Measurements from ENCODE around the gene SPATA21. TPM values are rescaled to one million over a fixed set of nuclear protein-coding genes. Genes with fewer than 3 reads are reported as not detected.

The SPATA21 gene
- total RNA-seq, 1 donor from 2014 or later: not detected

DNA sequence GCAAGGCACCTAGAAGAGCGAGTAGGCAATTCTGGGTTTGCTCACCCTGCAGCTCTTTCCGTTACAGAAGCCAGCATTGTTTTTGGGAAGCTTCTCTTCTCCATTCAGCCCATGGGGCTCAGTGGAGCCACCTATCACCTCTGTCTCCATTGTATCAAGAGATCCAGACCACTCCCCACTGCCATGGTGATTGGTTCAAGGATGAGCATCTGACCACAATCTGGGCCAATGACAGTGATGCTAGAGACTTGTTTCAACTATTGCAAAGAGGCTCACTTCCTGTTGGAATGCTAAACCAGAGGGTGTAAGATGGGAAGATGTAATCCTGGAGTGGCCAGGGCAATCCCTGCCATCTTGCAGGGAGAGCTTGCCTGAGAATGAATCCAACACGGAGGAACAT, 6.6 kb downstream of the SPATA21 start:
- Mint-ChIP-seq H3K27me3 (ENCODE audit: low read depth) (peaks cover 5% of the 10 kb centered on the region), H3K9me3 (no peaks in the 10 kb centered on the region), H3K27ac (no peak overlapping the region), H3K4me1 (ENCODE audit: low read depth) (peaks cover 2% of the 10 kb centered on the region), H3K4me3 (ENCODE audit: low read depth) (no peak overlapping the region), H3K36me3 (ENCODE audit: low read depth) (no peaks in the 10 kb centered on the region)
- intact Hi-C loops (cut with micrococcal nuclease): no loop called here
- no peak for DNase-seq (ENCODE audit: low spot score)

DNA sequence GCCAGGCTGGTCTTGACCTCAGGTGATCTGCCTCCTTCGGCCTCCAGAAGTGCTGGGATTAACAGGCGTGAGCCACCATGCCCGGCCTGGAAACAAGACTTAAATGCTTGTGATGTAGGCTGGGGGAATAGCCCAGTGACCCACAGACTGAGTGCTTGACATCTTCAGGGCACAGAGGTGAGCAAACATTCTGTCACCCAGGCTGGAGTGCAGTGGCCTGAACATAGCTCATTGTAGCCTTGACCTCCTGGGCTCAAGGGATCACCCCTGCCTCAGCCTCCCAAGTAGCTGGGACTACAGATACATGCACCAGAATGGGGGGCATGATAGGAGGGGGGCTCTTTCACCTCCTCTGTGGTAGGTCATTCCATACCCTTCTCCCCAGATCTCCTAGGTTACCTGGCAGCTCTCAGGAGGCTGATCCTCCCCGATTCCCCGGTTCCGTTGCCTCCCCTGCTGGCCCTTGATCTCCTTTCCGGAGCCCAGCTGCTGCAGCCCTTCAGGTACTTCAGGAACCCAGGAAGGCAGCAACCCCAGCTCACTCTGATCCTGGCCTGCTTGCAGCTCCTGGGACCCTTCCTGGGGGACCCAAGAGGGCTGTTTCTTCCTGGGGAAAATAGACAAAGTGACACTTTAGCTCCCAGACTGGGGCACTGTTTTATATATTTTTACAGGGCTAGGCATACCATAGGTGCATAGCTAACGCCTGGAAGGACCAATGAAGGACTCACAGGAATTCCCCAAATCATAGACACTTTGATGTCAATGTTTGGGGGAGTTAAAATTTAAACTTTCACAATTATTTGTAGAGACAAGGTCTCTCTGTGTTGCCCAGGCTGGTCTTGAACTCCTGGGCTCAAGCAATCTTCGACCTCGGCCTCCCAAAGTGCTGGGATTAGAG, 11.8 kb downstream of the SPATA21 start:
- H3K36me3 Mint-ChIP-seq (ENCODE audit: low read depth): no peaks in the 10 kb centered on the region
- no peak overlapping the region for H3K27ac Mint-ChIP-seq
- H3K27me3 Mint-ChIP-seq (ENCODE audit: low read depth): no peaks in the 10 kb centered on the region
- H3K9me3 Mint-ChIP-seq: no peaks in the 10 kb centered on the region
- H3K4me1 Mint-ChIP-seq (ENCODE audit: low read depth): peaks cover 13% of the 10 kb centered on the region
- DNase-seq (ENCODE audit: low spot score): no peak
- intact Hi-C loops (cut with micrococcal nuclease): no loop called here
- H3K4me3 Mint-ChIP-seq (ENCODE audit: low read depth): no peak overlapping the region

DNA sequence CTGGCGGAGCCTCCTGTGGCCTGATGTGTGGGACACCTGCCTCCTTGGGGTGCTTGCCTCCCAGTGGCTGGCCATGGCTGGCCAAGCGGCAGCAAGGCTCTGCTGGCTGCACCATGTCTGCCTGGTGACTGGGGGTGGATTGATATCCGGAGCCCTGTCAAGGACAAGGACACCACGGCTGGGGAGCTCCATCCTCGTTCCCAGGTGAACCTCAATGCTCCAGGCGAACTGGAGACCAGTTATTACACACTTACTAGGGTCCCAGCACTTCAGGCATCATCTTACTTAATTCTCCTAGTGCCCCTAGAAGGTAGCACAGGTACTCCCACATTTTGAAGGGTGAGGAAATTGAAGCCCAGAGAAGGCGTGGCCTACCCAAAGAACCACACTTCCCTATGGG, 15.2 kb downstream of the SPATA21 start:
- H3K36me3 Mint-ChIP-seq (ENCODE audit: low read depth): no peaks in the 10 kb centered on the region

DNA sequence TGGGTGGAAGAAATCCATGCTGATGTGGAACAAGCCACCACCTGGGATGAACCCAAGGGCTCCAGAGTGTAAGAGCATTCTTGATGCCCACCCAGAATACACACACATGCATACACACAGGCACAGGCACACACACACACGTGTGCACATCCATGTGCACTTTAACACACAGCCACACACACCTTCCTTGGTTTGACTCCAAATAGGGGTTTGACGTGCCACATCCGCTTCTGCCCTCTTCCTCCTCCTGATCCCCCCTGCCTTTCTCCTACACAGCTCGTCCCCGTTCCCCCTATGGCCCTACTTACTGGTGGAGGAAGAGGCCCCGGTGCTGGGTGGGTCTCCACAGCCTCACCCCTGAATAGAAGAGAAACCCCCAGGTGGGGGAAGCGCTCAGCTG, 16.0 kb downstream of the SPATA21 start:
- DNase-seq (ENCODE audit: low spot score): no peak
- no peaks in the 10 kb centered on the region for H3K36me3 Mint-ChIP-seq (ENCODE audit: low read depth)
- intact Hi-C loops (cut with micrococcal nuclease): no loop called here
- H3K4me3 Mint-ChIP-seq (ENCODE audit: low read depth): peak overlapping the region; percentile 35
- peak overlapping the region; percentile 64 for H3K27ac Mint-ChIP-seq
- H3K4me1 Mint-ChIP-seq (ENCODE audit: low read depth): peaks cover 31% of the 10 kb centered on the region
- no peaks in the 10 kb centered on the region for H3K9me3 Mint-ChIP-seq
- H3K27me3 Mint-ChIP-seq (ENCODE audit: low read depth): no peaks in the 10 kb centered on the region

More for the DNA sequence above, 15.2 kb downstream of the SPATA21 start:
- peaks cover 31% of the 10 kb centered on the region for H3K4me1 Mint-ChIP-seq (ENCODE audit: low read depth)
- DNase-seq (ENCODE audit: low spot score): no peak
- H3K4me3 Mint-ChIP-seq (ENCODE audit: low read depth): no peak overlapping the region
- no peak overlapping the region for H3K27ac Mint-ChIP-seq
- intact Hi-C loops (cut with micrococcal nuclease): no loop called here
- no peaks in the 10 kb centered on the region for H3K27me3 Mint-ChIP-seq (ENCODE audit: low read depth)
- no peaks in the 10 kb centered on the region for H3K9me3 Mint-ChIP-seq

DNA sequence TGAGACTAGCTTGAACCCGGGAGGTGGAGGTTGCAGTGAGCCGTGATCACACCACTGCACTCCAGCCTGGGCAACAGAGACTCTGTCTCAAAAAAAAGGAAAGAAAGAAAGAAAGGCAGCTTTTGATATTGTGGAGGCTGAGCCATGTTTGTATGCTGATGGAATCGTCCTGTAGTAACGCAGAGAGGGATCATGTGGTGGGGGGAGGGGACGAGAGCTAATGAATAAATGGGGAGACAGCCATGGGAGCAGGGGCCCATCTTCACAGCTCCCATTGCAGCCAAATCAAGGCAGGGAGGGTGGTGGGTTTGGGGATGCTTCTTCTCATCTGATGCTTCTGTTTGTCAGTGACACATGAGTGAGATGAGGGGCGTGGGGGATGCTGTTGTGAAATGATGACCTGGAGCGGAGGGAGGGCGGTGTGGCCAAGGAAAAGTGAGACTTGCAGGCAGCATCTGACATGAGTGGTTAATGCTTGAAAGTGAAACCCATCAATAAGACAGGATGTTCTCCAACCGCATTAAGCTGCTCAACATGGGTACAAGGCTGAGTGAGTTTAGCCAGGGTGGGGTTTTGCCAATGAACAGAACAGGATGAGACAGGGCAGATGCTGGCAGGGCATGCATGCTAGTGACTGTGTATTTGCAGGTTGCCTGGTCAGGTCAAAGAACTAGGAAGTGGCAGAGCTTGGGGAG, 16.7 kb downstream of the SPATA21 start:
- DNase-seq (ENCODE audit: low spot score): peak; percentile 70
- no peaks in the 10 kb centered on the region for H3K9me3 Mint-ChIP-seq
- peak overlapping the region; percentile 35 for H3K4me3 Mint-ChIP-seq (ENCODE audit: low read depth)
- peak overlapping the region; percentile 64 for H3K27ac Mint-ChIP-seq
- no peaks in the 10 kb centered on the region for H3K36me3 Mint-ChIP-seq (ENCODE audit: low read depth)
- H3K27me3 Mint-ChIP-seq (ENCODE audit: low read depth): no peaks in the 10 kb centered on the region
- intact Hi-C loops (cut with micrococcal nuclease): no loop called here
- peaks cover 31% of the 10 kb centered on the region for H3K4me1 Mint-ChIP-seq (ENCODE audit: low read depth)

DNA sequence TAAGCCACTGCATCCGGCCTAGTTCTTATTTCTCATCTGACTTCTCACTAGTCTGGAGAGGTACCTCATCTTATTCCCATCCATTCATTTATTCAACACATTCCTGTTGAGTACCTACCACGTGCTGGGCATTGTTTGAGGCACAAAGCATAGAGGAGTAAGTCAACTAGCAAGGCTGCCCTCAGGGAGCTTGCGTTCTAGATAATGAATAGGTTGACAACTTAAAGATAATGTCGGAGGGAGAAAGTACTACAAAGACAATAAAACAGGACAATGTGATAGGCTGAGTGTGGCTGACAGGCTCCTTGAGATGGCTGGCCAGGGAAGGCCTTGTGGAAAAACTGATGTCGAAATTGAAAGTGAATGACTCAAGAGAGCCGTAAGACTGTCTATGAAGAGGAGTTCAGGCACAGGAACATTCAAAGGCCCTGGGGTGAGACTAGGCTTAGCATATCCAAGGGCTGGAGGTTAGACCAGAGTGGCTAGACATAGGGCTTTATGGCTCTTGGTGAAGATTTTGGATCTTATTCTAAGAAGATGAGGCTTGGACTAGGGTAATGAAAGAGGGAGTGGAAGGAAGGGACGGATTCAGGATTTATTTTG, 18.3 kb downstream of the SPATA21 start:
- peak overlapping the region; percentile 7 for H3K4me3 Mint-ChIP-seq (ENCODE audit: low read depth)
- peaks cover 31% of the 10 kb centered on the region for H3K4me1 Mint-ChIP-seq (ENCODE audit: low read depth)
- H3K36me3 Mint-ChIP-seq (ENCODE audit: low read depth): no peaks in the 10 kb centered on the region
- H3K9me3 Mint-ChIP-seq: no peaks in the 10 kb centered on the region
- peak overlapping the region; percentile 72 for H3K27ac Mint-ChIP-seq
- intact Hi-C loops (cut with micrococcal nuclease): no loop called here
- H3K27me3 Mint-ChIP-seq (ENCODE audit: low read depth): no peaks in the 10 kb centered on the region
- DNase-seq (ENCODE audit: low spot score): no peak

DNA sequence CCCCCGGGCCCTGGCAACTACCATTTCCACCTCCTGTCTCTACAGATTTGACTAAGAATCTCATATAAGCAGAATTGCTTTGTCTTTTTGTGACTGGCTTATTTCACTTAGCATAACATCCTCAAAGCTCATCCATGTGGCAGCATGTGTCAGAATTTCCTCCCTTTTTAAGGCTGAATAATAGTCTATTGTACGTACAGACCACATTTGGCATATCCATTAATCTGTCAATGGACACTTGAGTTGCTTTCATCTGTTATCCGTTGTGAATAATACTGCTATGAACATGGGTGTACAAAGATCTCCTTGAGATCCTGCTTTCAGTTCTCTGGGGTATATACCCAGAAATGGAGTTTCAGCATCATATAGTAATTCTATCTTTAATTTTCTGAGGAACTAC, 24.0 kb downstream of the SPATA21 start:
- intact Hi-C loops (cut with micrococcal nuclease): no loop called here
- H3K9me3 Mint-ChIP-seq: no peaks in the 10 kb centered on the region
- H3K27ac Mint-ChIP-seq: no peak overlapping the region
- peaks cover 3% of the 10 kb centered on the region for H3K4me1 Mint-ChIP-seq (ENCODE audit: low read depth)
- no peak overlapping the region for H3K4me3 Mint-ChIP-seq (ENCODE audit: low read depth)
- H3K36me3 Mint-ChIP-seq (ENCODE audit: low read depth): no peaks in the 10 kb centered on the region
- H3K27me3 Mint-ChIP-seq (ENCODE audit: low read depth): peaks cover 2% of the 10 kb centered on the region
- no peak for DNase-seq (ENCODE audit: low spot score)

DNA sequence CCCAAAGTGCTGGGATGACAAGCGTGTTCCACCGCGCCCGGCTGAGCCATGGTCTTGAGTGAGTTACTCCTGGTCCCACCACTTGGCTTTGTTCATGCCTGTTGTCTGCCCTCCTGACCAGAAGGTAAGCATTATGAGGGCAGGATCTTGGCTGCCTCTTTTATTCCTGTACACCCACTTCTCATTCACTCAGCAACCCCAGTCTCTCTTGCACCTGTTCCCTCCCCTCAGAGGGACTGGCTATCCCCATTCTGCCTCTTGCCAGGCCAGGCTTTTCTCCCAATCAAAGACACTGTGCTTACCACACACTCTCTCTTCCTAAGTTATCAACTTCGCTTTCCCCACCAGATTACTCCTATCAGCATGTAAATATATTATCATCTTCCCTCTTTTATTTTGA, 26.4 kb downstream of the SPATA21 start:
- Mint-ChIP-seq H3K27me3 (ENCODE audit: low read depth) (peaks cover 2% of the 10 kb centered on the region), H3K4me1 (ENCODE audit: low read depth) (no peaks in the 10 kb centered on the region), H3K4me3 (ENCODE audit: low read depth) (no peak overlapping the region), H3K9me3 (no peaks in the 10 kb centered on the region), H3K36me3 (ENCODE audit: low read depth) (no peaks in the 10 kb centered on the region), H3K27ac (no peak overlapping the region)
- no peak for DNase-seq (ENCODE audit: low spot score)
- intact Hi-C loops (cut with micrococcal nuclease): no loop called here

DNA sequence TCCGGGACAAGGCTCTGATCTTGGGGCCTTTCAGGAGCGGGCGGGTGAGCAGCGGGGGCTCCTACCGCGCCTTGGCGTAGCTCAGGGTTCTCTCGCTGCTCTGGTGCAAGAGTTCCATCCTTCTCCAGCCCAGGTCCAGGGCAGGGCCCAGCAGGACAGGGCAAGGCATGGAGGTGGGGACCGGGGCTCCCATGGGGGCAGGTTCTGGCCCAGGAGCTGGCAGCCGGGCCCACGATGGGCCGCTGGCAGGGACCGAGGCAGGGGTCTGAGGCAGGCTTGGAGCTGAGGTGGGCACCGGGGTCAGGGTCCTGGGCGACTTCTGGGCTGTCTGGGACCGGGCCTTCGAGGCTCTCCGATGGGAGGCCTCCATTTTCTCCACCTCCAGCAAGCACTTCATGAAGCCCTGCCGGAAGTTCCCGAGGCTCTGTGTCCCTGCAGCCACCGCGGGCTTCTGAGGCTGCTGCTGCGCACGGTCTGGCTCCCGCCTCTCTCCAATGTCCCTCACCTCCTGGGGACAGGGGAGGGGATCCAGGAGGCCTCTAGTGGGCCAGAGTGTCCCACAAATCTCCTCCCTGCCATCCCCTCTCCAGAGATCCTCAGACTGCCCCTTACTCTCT, 27.6 kb downstream of the SPATA21 start:
- Mint-ChIP-seq H3K4me1 (ENCODE audit: low read depth) (no peaks in the 10 kb centered on the region), H3K9me3 (no peaks in the 10 kb centered on the region), H3K4me3 (ENCODE audit: low read depth) (no peak overlapping the region)

DNA sequence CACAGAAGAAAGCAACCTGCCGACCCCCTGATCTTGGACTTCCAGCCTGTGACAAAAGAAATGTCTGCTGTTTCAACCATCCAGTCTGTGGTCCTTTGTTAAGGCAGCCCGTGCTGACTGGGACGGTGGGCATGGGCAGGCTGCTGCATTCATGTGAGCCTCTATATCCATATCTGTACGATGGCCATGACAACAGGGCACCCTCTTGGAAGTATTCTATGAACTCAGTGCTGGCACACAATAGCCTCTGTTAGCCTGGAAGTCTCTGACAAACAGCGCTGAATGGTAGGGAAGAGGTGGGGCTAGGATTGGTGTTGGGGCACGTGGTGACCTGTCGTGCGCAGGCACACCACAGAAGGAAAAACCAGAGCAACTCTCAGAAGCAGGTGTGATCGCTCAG, 30.4 kb downstream of the SPATA21 start:
- Mint-ChIP-seq H3K27ac (no peak overlapping the region), H3K4me3 (ENCODE audit: low read depth) (no peak overlapping the region), H3K36me3 (ENCODE audit: low read depth) (no peaks in the 10 kb centered on the region), H3K4me1 (ENCODE audit: low read depth) (no peaks in the 10 kb centered on the region), H3K9me3 (no peaks in the 10 kb centered on the region), H3K27me3 (ENCODE audit: low read depth) (peaks cover 2% of the 10 kb centered on the region)
- intact Hi-C loops (cut with micrococcal nuclease): no loop called here
- DNase-seq (ENCODE audit: low spot score): no peak

More for the DNA sequence above, 27.6 kb downstream of the SPATA21 start:
- Mint-ChIP-seq H3K27ac (no peak overlapping the region), H3K27me3 (ENCODE audit: low read depth) (peaks cover 2% of the 10 kb centered on the region), H3K36me3 (ENCODE audit: low read depth) (no peaks in the 10 kb centered on the region)
- intact Hi-C loops (cut with micrococcal nuclease): no loop called here
- no peak for DNase-seq (ENCODE audit: low spot score)

DNA sequence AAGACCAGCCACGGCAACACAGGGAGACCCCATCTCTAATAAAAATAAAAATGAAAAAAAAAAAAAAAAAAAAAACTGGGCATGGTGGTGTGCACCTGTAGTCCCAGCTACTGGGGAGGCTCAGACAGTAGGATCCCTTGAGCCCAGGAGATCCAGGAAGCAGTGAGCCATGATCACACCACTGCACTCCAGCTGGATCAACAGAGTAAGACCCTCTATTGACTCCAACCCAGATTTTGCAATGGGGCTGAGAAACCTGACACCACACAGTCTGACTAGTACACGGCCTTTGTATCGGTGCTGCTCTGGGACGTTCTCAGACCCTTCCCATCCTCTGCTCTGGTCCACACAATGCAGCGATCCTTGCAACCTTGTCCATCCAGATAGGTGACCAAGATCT, 31.8 kb downstream of the SPATA21 start:
- Mint-ChIP-seq H3K27ac (no peak overlapping the region), H3K4me3 (ENCODE audit: low read depth) (no peak overlapping the region), H3K27me3 (ENCODE audit: low read depth) (no peaks in the 10 kb centered on the region), H3K9me3 (no peaks in the 10 kb centered on the region), H3K36me3 (ENCODE audit: low read depth) (peaks cover 3% of the 10 kb centered on the region), H3K4me1 (ENCODE audit: low read depth) (no peaks in the 10 kb centered on the region)
- DNase-seq (ENCODE audit: low spot score): no peak
- intact Hi-C loops (cut with micrococcal nuclease): no loop called here

DNA sequence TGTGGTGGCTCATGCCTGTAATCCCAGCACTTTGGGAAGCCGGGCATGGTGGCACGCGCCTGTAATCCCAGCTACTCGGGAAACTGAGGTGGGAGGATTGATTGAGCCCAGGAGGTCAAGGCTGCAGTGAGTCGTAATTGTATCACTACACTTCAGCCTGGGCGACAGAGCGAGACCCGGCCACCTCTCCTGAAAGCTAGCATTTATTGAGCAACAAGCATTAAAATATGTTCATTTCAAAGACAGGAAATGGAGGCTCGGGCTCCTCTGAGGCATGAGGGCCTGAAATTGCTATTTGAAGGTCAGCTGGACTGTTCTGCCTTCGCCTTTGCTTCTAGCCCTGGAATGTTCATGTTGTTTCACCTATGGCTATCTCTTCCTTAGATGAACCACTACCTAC, 34.5 kb downstream of the SPATA21 start:
- H3K4me3 Mint-ChIP-seq (ENCODE audit: low read depth): no peak overlapping the region
- H3K27ac Mint-ChIP-seq: no peak overlapping the region
- DNase-seq (ENCODE audit: low spot score): no peak
- no peaks in the 10 kb centered on the region for H3K9me3 Mint-ChIP-seq
- H3K27me3 Mint-ChIP-seq (ENCODE audit: low read depth): no peaks in the 10 kb centered on the region
- no peaks in the 10 kb centered on the region for H3K4me1 Mint-ChIP-seq (ENCODE audit: low read depth)
- H3K36me3 Mint-ChIP-seq (ENCODE audit: low read depth): peaks cover 16% of the 10 kb centered on the region
- intact Hi-C loops (cut with micrococcal nuclease): no loop called here

Measured in activated T-helper 2 cell treated with anti-CD3 and anti-CD28 coated beads, Interferon-gamma antibody, Interleukin-2, Interleukin-4, amounts not matched to agents 10 μg/mL and 5 μg/mL and 100 μg/mL, durations not matched to agents 14 hours and 24 hours and 36 hours (primary cell).